ENCODE measurements around the gene ZNF641.

ZNF641 gene

GRCh38 chr12:48350249-48351021 is at the start of gene ZNF641:
Gene ZNF641, minus strand, starts transcription at chr12:48350919. Its CDS starts 2,829 bp downstream, at chr12:48348090.
- DNase-seq (ENCODE audit: low spot score), result peak; percentile 54
- H3K27ac ChIP-seq, result peak within 1 kb of the TSS; percentile 94
- CTCF ChIA-PET, result interaction anchor here (0.6 to 0.7 kb wide), 2 partner anchors 156 to 192 kb away, joined by 3 to 6 read pairs; no protein-coding TSS in a partner anchor
- TF ChIP-seq CTCF (conservative IDR thresholded peaks at IDR 0.05; ENCODE audit: low read depth), result no peak
- POLR2A ChIA-PET (ENCODE audit: low non-redundant PET), result interaction anchor here (0.8 kb wide), 1 partner anchor 152 kb away, joined by 6 read pairs; no protein-coding TSS in a partner anchor

GRCh38 chr12:48390026-48390425 is 39.3 kb upstream of the ZNF641 start:
- no peak for DNase-seq (ENCODE audit: low spot score)
- TF ChIP-seq CTCF (conservative IDR thresholded peaks at IDR 0.05; ENCODE audit: low read depth), result no peak
- H3K27ac ChIP-seq, result no peak overlapping the region
- ChIA-PET CTCF (no interaction called here), POLR2A (ENCODE audit: low non-redundant PET) (no interaction called here)

- ChIA-PET CTCF (no interaction called here), POLR2A (ENCODE audit: low non-redundant PET) (no interaction called here)
- H3K27ac ChIP-seq, result no peak overlapping the region
- DNase-seq (ENCODE audit: low spot score), result no peak
- no peak for TF ChIP-seq CTCF (conservative IDR thresholded peaks at IDR 0.05; ENCODE audit: low read depth)
Observed at GRCh38 chr12:48389409-48389808, 38.7 kb upstream of the ZNF641 start.

- DNase-seq (ENCODE audit: low spot score), result no peak
- H3K27ac ChIP-seq, result no peak overlapping the region
- TF ChIP-seq CTCF (conservative IDR thresholded peaks at IDR 0.05; ENCODE audit: low read depth), result no peak
- POLR2A ChIA-PET (ENCODE audit: low non-redundant PET), result no interaction called here
- CTCF ChIA-PET, result no interaction called here
Observed at GRCh38 chr12:48388938-48389337, 38.2 kb upstream of the ZNF641 start.

- H3K27ac ChIP-seq, result no peak overlapping the region
- ChIA-PET CTCF (no interaction called here), POLR2A (ENCODE audit: low non-redundant PET) (no interaction called here)
- no peak for DNase-seq (ENCODE audit: low spot score)
- no peak for TF ChIP-seq CTCF (conservative IDR thresholded peaks at IDR 0.05; ENCODE audit: low read depth)
Observed at GRCh38 chr12:48388460-48388859, 37.7 kb upstream of the ZNF641 start.

GRCh38 chr12:48380596-48380995 is 29.9 kb upstream of the ZNF641 start:
- no peak overlapping the region for H3K27ac ChIP-seq
- CTCF ChIA-PET, result no interaction called here
- no peak for DNase-seq (ENCODE audit: low spot score)
- no peak for TF ChIP-seq CTCF (conservative IDR thresholded peaks at IDR 0.05; ENCODE audit: low read depth)
- POLR2A ChIA-PET (ENCODE audit: low non-redundant PET), result no interaction called here

All from RWPE1 (cell line).